GM12872 (cell line): ENCODE data around the gene DNMT3A.

Experiments
- TF ChIP-seq, protein P1 (sequence below): IDR thresholded peaks from 3 replicates; pipeline ENCODE4 v1.5.1; 2011; ENCODE audit warnings: low read depth, mild to moderate bottlenecking, low read length, moderate library complexity; ENCODE audit not compliant: insufficient read depth

DNMT3A gene

DNA sequence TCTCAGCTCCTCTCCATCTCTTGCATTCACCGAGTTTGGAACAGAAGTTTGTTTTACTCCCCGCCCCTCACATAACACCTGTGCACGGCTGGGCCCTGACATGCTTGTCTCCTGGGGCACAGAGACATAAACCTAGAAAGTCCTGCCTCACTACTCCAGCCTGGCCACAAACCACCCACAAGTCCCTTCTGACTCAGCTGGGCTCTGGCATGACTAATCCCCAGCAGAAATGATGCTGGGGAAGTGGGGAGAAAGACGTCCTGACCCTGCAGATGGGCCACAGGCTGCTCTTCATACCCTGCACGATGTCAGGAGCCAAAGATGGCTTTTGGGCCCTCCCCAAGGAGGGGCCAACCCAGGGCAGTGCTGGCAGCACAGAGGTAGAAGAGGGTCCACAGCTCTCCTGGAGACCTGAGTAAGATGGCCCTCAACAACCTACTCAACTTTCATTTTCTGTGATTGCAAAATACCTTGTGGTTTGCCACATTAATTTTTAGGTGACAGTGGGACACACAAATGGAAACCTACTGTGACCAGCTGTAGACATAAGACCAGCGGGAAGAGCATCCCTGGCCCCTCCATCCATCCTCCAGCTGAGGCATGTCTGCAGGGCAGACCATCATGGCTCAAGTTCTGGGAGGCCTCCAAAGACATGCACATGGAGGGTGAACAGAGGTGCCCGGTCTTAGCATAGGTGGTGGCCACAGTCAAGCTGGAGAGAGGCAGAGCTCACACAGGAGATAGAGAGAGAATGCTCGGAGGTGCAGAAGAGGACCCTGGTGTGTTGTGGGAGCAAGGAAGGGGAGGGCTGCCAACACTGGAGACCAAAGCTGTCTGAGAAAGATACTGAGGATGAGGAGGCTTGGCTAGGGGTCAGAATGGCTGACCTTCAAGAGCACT lies 40.0 kb downstream of the DNMT3A start:
- TF ChIP-seq, protein P1, sequence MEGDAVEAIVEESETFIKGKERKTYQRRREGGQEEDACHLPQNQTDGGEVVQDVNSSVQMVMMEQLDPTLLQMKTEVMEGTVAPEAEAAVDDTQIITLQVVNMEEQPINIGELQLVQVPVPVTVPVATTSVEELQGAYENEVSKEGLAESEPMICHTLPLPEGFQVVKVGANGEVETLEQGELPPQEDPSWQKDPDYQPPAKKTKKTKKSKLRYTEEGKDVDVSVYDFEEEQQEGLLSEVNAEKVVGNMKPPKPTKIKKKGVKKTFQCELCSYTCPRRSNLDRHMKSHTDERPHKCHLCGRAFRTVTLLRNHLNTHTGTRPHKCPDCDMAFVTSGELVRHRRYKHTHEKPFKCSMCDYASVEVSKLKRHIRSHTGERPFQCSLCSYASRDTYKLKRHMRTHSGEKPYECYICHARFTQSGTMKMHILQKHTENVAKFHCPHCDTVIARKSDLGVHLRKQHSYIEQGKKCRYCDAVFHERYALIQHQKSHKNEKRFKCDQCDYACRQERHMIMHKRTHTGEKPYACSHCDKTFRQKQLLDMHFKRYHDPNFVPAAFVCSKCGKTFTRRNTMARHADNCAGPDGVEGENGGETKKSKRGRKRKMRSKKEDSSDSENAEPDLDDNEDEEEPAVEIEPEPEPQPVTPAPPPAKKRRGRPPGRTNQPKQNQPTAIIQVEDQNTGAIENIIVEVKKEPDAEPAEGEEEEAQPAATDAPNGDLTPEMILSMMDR: no peak

DNA sequence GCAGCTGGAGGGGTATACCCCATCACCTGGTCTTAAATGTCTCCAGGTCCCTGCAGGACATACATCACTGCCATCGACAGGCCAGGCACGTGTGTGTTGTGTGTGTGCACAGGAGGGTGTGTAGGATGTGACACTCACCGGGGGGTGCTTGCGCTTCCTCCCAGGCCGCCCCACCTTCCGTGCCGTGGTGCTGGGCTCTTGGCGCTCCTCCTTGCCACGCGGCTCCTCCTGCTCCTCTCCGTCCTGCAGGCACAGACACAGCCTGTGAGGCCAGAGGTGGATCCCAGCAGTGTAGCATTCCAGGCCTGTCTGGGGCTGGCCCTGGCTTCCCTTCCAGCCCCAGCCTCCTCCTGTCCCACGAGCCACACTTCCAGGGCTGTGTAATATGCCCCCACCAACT lies 41.7 kb downstream of the DNMT3A start:
- TF ChIP-seq, protein P1: no peak

DNA sequence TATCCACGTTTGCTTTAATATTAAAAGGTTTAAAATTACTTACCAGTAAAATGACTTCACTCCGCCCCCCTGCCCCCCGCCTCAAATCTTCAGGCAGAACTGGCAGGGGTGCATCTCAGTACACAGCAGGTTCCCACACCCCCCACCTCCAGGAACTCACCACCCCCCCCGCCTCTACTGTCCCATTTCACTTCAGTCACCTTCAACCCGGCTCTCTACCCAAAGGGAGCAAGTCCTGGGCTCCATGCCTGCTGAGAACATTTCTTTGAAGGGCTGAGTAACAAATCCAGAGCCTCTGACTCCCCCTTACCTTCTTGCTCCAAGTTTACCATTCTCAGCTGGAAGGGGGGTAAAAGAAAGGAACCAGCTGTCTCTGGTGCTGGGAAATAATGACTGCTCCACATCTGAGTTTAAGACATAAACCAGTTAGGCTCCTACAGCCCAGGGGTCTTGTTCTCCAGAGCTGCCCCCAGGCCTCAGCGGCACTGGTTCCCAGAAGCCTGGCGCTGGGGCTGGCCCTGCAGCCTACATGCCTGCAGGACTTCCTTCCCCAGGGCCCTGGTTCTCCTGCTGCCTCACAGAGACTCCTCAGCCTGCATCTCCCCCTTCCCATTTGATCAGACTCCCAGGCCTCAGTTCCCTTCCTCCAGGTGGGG lies 42.8 kb downstream of the DNMT3A start:
- TF ChIP-seq, protein P1: no peak

DNA sequence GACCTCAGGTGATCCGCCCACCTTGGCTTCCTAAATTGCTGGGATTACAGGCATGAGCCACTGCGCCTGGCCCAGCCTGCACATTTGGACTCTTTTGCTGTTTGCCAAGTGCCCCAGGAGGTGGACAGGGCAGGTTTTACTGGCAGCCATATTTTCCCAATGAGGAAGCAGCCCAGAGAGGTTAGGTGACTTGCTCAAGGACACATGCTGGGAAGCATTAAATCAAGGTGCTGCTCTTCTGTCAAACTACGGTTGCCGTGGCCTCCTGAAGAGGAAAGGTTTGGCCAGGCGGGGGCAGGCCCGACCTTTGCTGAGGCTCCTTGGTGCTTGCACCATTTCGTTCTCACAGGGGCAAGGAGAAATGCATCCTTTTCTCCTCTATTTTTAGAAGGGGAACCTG lies 44.0 kb downstream of the DNMT3A start:
- TF ChIP-seq, protein P1: no peak

DNA sequence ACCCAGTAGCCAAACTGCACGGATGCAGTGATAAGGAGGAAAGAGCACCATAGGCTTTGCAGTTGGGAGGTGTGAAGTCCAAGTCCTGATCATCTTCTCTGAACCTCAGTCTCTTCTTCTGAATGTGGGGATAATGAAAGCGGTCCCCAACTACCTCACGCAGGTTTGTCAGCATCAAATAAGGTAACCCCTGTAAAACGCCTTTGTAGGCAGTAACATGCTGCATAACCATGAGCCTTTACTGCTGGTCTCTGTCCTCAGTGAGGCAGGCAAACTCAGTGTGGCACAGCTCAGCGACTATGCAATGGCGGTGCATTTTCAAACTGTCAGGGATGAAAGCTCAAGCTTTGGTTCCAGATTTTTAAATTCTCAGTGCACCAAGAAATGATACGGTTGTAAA lies 46.1 kb downstream of the DNMT3A start:
- TF ChIP-seq, protein P1: no peak

DNA sequence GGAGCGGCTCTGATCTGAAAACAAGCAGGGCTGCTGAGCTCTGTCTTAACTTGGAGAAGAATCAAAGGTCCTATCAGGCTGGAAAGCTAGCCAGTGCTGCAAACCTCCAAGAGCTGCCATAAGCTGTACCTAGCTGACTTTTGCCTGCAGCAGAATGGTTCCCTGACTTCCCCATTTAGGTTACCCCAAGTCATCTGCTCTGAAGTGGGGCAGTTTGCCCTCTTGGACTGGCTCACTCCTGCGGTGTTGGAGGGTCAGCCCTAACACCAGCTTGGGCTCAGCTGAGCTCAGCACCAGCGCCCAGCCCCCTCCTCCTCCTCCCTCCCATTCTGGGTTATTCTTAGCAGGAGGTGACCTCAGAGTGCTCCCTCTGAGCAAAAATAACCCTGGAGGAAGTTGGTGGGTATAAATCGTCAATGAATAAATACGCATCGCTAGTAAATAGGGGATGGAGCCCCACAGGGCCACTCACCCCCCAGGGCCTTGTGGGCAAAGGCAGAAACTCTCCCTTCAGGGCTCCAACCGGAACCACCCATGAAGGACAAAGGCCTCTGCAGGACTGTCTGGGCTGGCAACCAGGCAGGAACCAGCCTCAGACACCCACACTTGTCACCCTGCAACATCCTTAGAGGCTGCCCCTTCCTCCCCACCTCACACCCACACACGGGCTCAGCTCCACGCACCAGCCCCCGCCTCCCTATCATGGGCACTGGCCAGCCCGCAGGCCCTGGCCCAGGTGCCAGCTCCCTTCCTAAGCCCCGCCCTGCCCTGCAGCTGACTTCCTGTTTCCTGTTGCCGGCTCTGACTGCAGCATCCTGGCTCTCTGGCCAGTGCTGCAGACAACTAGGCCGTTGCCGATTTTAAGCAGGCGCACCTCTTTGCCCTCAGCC lies 46.9 kb downstream of the DNMT3A start:
- TF ChIP-seq, protein P1: no peak
